ENCODE data around the gene SALL3. TPM values are rescaled to one million over a fixed set of nuclear protein-coding genes. Genes with fewer than 3 reads are reported as not detected.
"Not testable (repeated sequence)": the region's sequence is repeated elsewhere in the genome, so short reads cannot be mapped to it uniquely, and the experiment has no call there.

The SALL3 gene
- total and polyA plus RNA-seq, 9 donors, result 0.13 to 0.15 TPM; not detected in 7

- no peaks in the 10 kb centered on the region for H3K9me3 ChIP-seq
- no peaks in the 10 kb centered on the region for H3K4me1 ChIP-seq (ENCODE audit: insufficient read depth)
- H3K4me3 ChIP-seq, result no peak overlapping the region
- no peak for TF ChIP-seq EP300 (IDR thresholded peaks at IDR 0.05)
- TF ChIP-seq CTCF (IDR thresholded peaks at IDR 0.05), result no peak
- TF ChIP-seq POLR2A (IDR thresholded peaks at IDR 0.05), result no peak
- DNase-seq, result no peak
- intact Hi-C loops (cut with DNase I), result loop anchor here in 1 of 4 donors (10.0 kb wide), 1 partner anchor 52 kb away; no protein-coding TSS in a partner anchor
- WGBS, 3 donors, result 84 to 91% (median 87%) methylated on average over 14 of the region's 14 CpGs
- H3K27ac ChIP-seq, result no peak overlapping the region
- H3K27me3 ChIP-seq, result no peaks in the 10 kb centered on the region
- H3K36me3 ChIP-seq, result no peaks in the 10 kb centered on the region
Observed at GRCh38 chr18:78957140-78957539, 22.5 kb upstream of the SALL3 start.

GRCh38 chr18:78960709-78961108 lies 18.9 kb upstream of the SALL3 start:
- intact Hi-C loops (cut with DNase I), result no loop called here
- 80 to 83% (median 83%) methylated on average over 6 of the region's 6 CpGs for WGBS, 3 donors

GRCh38 chr18:78962098-78962497 lies 17.5 kb upstream of the SALL3 start:
- Histone ChIP-seq H3K27me3 (no peaks in the 10 kb centered on the region), H3K36me3 (no peaks in the 10 kb centered on the region), H3K9me3 (no peaks in the 10 kb centered on the region), H3K27ac (no peak overlapping the region), H3K4me1 (ENCODE audit: insufficient read depth) (no peaks in the 10 kb centered on the region), H3K4me3 (no peak overlapping the region)
- 80 to 81% (median 80%) methylated on average over 7 of the region's 7 CpGs for WGBS, 3 donors
- DNase-seq, result no peak
- TF ChIP-seq EP300 (IDR thresholded peaks at IDR 0.05) (no peak), POLR2A (IDR thresholded peaks at IDR 0.05) (no peak), CTCF (IDR thresholded peaks at IDR 0.05) (no peak)
- intact Hi-C loops (cut with DNase I), result no loop called here

More at GRCh38 chr18:78960709-78961108, 18.9 kb upstream of the SALL3 start:
- Histone ChIP-seq H3K27me3 (no peaks in the 10 kb centered on the region), H3K27ac (no peak overlapping the region), H3K4me3 (no peak overlapping the region), H3K36me3 (no peaks in the 10 kb centered on the region), H3K4me1 (ENCODE audit: insufficient read depth) (no peaks in the 10 kb centered on the region), H3K9me3 (no peaks in the 10 kb centered on the region)
- no peak for DNase-seq
- TF ChIP-seq POLR2A (IDR thresholded peaks at IDR 0.05), result no peak

GRCh38 chr18:78964727-78965126 lies 14.9 kb upstream of the SALL3 start:
- H3K27ac ChIP-seq; intact Hi-C loops (cut with DNase I); H3K4me1 ChIP-seq (ENCODE audit: insufficient read depth); DNase-seq; H3K4me3 ChIP-seq; H3K36me3 ChIP-seq; H3K27me3 ChIP-seq; H3K9me3 ChIP-seq: not testable (repeated sequence)
- WGBS, 3 donors, result 93 to 95% (median 93%) methylated on average over 23 to 24 of the region's 24 CpGs

- no peak overlapping the region for H3K4me3 ChIP-seq
- no peaks in the 10 kb centered on the region for H3K27me3 ChIP-seq
- H3K27ac ChIP-seq, result no peak overlapping the region
- TF ChIP-seq POLR2A (IDR thresholded peaks at IDR 0.05) (no peak), CTCF (IDR thresholded peaks at IDR 0.05) (no peak), EP300 (IDR thresholded peaks at IDR 0.05) (no peak)
- DNase-seq, result no peak
- intact Hi-C loops (cut with DNase I), result no loop called here
- H3K36me3 ChIP-seq, result no peaks in the 10 kb centered on the region
- H3K9me3 ChIP-seq, result no peaks in the 10 kb centered on the region
- no peaks in the 10 kb centered on the region for H3K4me1 ChIP-seq (ENCODE audit: insufficient read depth)
- WGBS, 3 donors, result 42 to 54% (median 53%) methylated on average over 23 of the region's 23 CpGs
Observed at GRCh38 chr18:78965260-78965659, 14.4 kb upstream of the SALL3 start.

All from ovary (tissue), 9 donors.